GM21423 (cell line): ENCODE results near the gene CFL2.
"Not testable (repeated sequence)": the region's sequence is repeated elsewhere in the genome, so short reads cannot be mapped to it uniquely, and the experiment has no call there.

Experiments
- ATAC-seq: cut with Tn5 transposase; IDR thresholded peaks from one replicate; pipeline ENCODE4 v1.9.1; 2021; ENCODE audit warnings: mild to moderate bottlenecking, moderate library complexity; ENCODE audit not compliant: unreplicated experiment

CFL2 gene

DNA sequence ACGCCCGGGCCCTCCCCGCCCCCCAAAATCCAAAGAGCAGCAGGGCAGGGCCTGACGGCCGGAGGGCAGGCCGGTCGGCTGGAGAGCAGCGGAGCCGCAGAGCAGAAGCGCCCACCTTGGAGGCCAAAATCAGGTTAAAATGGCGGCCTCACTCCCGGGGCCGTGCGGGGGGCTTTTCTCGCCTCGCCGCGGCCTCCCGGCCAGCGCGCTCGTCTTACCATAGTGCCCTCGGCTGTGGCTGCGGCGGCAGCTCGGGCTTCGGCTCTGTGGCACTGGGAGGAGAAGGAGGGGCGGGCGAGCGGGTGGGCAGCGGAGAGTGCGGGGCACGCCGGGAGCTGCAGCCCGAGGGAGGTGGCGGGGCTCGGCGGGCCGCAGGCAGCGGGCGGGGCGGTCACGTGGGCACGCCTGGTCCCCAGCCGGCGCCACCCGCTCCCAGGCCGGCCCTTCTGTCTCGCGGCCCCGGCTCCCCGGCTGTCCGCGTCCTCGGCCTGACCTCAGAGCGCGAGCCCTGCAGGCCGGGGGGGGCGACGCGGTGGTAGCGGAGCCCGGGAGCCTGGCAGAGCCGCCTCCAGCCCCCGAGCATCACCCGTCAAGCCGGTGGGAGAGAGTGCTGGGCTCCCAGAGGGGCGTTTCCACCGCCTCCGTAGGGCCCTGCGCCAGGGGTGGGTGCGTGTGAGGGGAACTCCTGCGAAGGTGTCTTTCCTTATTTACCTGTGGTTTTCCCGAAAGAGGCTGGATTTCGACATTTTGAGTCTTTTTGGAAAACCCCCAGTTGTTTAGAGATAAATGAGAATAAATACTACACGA is at the start of gene CFL2:
Gene CFL2 (minus strand): TSS at position 274 of the 807 bp plus-strand sequence. CDS start 53 bp downstream, at position 221.
- ATAC-seq: peak; percentile 85

DNA sequence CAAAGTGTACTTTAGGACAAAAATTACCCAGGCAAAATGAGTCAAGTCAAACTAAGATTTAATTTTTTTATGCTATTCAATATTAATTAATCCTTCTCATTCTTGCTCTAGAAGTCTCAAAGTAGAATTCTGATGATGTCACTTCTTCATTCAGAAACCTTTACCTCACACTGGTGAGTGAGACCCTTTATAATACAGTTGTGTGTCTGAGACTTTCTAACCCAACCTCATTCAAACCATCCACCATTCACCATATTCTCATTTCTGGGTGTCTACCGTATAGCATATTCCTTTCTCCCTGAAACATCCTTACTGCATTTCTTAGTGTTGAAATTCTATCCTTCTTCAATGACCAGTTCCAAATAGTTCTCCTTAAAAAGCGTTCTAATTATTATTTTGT is 40.8 kb upstream of the CFL2 start:
- ATAC-seq: no peak

DNA sequence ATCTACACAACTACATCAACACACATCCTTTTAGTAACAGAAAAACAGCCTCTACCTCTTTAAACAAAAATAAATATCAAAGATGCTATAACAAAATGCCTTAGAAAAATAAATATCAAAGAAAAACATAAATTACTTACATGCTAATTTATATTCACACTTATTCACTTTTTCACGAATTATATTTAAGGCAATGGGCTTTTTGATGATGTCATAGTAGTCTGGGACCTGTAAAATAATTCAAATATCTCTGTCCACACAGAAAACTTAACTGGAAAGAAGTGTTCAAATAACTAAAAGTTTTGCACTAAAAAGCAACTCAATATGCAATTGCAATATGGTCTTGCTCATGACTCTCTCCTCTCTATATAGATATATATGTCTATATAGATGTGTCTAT is 40.3 kb upstream of the CFL2 start:
- ATAC-seq: no peak

DNA sequence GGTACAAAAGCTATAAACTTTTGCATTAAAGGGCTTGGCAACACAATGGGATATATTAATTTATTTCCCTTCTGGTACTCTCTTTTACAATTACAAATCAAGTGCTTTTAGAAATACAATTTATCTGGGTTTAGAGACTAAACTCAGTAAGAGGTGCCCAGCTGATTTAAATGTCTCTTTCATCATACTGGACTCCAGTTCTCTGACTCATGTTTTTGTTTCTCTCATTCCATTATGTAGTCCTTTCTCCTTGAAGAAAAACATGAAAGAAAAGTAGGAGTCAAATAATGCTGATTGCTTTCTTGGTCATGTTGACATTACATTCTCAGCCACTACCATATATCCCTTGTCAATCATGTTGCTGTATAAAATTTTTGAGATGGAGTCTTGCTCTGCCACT is 36.3 kb upstream of the CFL2 start:
- no peak for ATAC-seq

DNA sequence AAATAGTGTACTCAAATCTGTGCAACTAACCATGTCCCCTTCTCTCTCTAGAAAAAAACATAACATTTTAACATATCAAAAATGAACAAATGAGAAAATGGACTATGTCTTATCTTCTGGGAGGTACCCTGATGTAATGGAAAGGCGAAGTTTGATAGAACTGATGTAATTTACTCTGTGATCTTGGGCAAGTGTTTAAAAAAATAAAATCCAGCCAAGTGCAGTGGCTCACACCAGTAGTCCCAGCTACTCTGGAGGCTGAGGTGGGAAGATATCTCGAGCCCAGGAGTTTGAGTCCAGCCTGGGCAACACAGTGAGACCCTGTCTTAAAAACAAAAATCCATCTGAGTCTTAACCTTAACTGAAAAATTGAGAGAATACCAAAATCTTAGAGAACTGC is 35.8 kb upstream of the CFL2 start:
- no peak for ATAC-seq

DNA sequence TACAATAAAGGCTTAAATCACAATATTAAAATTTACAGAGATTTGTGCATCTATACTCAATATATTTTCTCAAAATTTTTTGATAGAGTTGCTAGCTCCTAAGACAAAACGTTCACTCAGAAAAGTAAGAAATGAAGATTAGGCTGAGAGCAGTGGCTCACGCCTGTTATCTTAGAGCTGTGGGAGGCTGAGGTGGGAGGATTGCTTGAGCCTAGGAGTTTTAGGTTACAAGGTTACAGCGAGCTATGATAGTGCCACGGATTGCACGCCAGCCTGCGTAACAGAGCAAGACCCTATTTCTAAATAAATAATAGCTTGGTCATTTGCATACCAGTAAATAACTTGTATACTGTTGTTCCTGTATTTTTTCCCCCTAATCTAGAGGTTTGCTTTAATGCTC is 35.0 kb upstream of the CFL2 start:
- ATAC-seq: no peak

DNA sequence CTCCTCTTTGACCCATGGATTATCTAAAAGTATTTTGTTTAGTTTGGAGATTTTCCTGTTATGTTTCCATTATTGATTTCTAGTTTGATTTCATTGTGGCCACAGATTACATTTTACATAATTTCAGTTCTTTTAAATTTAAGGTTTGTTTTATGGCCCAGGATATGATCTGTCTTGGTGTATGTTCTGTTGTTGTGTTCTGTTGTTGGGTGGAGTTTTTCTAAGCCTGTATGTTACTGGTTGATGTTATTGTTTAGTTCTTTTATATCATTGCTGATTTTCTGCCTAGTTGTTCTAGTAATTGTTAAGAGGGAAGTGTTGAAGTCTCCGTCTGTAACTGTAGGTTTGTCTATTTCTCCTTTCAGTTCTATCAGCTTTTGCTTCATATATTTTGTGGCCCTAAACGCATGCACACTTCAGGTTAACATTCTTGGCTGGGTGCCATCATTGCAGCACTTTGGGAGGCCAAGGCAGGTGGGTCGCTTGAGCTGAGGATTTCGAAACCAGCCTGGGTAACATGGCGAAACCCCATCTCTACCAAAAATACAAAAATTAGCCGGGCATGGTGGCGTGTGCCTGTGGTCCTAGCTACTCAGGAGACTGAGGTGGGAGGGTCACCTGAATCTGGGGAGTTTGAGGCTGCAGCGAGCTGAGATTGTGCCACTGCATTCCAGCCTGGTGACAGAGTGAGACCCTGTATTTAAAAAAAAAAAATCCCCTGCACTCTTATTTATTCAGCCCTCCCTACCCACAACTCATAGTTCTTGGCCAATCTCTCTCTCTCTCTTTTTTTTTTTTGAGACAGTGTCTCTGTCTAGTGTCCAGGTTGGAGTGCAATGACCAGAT is 28.1 kb upstream of the CFL2 start:
- no peak for ATAC-seq

DNA sequence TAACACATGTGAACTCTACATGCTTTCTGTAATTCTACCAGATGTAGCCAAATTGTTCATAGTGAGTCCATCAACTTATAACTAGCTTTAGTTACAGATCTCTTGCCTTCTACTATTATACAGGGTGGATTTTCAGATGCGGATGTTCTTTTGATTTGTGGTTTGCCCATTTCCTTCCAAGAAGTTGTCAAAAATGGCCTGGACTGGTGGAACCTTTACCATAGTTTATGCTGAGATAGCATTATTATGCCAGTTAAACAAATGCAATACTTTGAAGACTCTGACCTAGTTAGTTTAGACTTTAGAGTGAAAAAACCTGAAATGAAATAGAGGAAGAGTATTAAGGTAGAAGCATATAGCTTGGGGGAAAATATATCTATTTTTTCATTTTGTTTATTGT is 27.4 kb upstream of the CFL2 start:
- ATAC-seq: no peak

DNA sequence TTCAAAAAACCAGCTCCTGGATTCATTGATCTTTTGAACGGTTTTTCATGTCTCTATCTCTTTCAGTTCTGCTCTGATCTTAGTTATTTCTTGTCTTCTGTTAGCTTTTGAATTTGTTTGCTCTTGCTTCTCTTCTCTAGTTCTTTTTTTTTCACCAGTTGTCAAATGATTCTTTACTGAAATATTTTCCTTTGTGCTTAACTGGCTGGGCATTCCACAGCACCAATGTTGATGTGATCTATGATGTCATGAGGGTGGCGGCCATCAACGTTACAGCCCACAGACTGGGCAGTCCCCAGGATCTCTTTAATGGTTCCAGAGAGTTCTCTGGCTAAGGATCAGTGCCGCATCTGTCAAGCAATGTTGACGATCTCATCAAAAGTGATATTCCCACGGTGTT is 25.7 kb upstream of the CFL2 start:
- ATAC-seq: not testable (repeated sequence)

DNA sequence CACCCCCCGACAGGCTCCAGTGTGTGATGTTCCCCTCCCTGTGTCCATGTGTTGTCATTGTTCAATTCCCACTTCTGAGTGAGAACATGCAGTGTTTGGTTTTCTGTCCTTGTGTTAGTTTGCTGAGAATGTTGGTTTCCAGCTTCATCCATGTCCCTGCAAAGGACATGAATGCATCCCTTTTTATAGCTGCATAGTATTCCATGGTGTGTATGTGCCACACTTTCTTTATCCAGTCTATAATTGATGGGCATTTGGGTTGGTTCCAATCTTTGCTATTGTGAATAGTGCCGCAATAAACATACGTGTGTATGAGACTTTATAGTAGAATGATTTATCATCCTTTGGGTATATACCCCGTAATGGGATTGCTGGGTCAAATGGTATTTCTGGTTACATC is 22.7 kb upstream of the CFL2 start:
- ATAC-seq: not testable (repeated sequence)

DNA sequence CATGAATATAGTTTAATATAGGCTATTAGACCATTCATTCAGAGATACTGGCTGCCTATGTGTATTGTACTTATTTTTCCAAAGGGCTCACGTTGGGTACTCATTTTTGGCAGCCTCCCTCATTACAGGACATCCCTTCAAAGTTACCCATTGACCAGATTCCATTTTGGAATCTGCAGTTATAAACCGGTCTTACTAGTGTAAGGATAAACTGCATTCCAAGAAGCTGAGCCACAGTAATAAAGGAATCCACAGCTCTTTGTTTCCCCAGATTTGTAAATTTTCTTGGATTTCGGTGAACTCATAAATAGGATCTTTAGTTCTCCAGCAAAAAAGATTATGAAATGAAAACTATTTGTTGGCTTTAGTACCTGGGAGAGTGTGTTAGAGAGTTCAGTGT is 18.9 kb upstream of the CFL2 start:
- ATAC-seq: no peak

DNA sequence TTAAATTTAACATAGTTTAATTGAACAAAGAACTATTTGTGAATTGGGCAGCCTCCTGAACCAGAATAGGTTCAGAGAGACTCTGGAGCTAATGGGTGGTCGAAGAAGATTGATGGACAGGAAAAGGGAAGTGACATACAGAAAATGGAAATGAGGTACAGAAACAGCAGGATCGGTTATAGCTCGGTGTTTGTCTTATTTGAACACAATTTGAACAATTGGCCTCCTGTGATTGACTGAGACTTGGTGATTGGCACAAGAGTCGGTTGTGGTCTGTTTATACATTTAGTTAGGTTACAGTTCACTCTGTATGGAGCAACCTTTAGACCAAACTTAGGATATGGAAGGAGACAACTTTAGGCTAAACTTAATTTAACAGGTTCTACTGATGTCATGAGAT is 18.4 kb upstream of the CFL2 start:
- ATAC-seq: no peak

DNA sequence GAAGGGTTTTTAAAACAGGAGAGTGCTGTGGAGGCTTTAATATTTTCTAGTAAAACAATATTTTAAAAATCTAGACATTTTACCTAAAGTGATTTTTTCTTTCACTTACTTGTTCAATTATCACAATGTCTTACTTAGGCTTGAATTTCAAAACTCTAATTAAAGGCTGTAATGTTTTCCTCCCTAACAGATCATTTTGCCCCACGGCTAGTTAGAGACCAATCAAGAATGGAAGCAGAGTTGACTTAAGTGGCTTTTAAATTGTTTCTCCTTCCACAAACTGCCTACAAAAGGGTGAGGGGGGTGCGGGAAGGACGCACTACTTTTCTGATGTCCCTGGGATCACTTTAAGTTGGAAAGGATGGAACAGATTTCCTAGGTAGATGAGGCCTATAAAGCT is 9.5 kb upstream of the CFL2 start:
- no peak for ATAC-seq

DNA sequence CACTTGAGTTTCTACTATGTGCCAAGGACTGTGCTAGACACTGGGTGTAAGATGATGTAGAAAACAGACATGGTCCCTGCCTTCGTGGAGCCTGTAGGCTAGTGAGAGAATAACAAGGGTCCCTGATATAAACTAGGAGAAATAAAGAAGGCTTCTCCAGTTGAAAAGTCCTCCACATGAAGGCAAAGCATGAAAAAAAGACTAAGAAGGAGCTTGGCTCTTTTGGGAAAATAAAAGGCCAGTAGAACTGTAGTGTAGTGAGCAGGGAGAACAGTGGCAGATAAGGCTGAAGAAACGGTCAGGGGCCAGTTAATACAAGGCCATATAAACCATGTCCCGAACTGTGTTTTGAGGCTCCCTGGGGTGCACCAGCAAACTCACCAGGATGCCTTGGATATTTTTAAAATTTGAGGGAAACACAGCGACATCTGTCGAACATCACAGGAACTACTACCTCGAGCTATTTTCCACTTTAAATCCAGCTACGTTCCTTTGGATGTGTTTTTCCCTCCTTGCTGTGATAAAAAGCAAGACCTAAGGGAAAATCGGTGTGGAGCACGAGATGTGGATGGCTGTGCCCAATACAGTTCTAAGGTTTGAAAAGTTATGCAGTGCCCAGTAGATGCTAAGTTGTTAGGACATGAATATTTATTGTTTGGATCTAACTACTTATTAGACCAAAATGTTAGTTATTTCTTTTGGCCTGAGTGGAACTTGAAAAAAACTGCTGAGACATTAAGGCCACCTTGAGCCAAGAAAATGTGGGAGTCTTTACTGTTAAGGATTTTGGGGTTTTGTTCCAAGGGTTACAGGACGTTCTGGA is 8.5 kb upstream of the CFL2 start:
- no peak for ATAC-seq

DNA sequence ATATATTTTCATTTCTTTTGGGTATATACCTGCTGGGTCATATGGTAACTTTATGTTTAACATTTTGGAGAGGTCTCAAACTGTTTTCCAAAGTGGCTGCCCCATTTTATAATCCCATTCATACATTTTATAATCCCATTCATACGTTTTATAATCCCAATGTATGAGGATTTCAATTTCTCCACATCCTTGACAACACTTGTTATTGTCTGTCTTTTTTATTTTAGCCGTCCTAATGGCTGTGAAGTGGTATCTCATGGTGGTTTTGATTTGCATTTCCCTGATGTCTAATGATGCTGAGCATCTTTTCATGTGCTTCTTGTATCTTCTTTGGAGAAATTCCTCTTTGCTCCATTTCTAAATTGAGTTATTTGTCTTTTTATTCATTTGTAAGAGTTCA is 6.7 kb upstream of the CFL2 start:
- ATAC-seq: no peak

DNA sequence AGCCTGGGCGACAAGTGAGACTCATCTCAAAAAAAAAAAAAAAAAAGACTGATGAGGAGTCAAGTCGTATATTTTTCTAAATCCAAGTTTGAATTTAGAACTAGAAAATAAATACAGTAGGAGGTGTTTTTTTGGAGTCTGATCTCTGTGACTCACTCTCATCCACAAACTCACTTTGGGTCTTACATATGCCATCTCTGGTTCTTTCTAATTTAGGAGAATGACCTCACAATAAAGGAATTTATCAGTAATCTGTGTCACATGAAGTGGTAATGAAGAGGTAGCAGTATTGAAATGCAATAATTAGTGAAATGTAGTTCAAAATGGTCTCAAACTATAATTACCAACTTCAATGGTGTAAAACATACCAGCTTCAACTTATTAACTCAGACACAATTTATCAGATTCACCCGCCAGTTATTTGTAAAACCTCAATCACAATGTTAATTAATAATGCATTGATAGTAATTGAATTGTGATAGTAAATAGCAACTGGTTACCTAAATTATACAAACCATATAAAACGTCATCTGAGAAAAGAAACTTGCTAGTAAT is 4.4 kb upstream of the CFL2 start:
- no peak for ATAC-seq

DNA sequence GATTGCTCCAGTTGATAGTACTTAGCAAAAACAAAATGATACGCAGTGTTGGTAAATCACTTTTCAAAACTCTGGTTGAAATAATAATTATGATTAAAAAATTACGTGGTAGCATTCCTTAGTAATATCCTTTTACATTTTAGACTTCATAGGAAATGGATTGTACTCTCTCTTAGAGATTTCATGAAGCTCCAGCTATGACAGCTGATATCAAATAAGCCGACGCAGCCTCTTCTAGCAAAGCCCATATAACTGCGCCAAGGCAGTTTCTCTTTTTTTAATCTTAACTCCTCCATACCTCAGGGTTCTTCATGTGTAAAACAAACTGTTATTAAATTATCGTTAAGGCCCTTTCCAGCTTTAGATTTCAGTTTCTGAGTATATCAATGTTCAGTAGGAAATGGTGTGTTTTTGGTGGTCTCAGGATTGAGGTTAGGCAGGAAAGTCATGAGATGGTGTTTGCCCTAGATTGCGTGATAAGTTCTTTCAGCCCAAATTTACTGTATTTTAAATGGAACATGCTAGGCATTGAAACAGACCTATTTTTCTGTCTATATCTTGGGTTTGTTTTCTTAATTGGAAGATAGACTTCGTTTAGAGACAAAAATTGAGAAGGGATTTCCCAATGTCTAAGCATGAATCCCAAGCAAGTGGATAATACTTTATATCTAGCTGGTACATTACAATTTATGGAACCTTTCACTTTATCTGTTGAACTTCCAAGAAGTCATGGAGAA is 902 bp upstream of the CFL2 start:
- no peak for ATAC-seq

DNA sequence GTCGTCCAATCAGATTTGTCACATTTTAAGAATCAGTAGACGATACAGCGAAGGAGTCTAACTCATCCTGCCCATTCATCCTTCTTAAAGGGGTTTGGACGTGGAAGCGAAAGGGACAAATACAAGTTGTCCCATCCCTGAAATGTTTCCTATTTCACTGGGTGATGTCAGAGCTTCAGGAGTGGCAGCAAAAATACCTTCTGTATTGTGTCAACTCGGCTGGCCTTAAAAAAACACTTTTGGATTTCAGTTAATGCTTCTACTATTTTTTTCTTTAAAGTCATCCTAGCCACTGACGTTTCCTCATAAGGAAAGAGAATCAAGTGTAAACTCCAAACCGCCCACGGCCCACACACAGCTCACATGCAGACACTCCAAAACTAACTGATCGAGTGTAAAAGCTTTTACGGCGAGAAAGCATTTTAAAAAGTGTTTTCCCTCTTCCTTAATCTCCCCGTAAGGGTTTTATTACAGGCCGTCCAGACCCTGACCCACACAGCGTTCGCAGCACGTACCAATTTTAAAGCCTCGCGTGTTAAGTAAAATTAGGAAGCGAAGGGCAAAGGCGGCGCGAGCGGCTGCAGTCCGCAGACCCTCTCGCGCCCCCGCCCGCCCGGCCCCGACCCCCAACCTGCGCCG is 593 bp downstream of the CFL2 start:
- ATAC-seq: no peak

DNA sequence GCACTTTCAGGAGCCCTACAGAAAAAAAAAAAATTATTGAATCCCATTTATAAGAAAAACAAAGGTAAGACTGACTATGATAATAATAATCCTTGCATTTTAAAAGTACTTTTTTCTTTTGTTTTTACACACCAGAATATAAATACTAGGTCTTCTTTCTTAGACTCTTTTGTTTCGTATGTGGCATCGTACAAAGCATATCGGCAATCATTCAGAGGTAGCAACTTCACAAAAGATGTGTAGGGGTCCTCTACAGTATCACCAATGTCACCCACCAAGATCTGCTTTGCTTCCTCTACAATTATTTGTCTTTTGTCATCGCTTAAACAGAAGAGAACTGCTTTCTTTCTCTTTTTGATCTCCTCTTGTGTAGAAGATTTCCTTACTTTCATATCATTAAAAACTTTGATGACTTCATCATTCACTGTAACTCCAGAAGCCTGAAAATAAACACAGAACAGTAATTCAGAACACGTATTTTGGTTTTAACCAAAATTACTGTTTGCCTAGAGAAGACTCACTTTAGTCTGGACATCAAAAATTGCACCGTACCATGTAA is 1.2 kb downstream of the CFL2 start:
- no peak for ATAC-seq
